ENCODE results near the gene MPZL2.

DNA sequence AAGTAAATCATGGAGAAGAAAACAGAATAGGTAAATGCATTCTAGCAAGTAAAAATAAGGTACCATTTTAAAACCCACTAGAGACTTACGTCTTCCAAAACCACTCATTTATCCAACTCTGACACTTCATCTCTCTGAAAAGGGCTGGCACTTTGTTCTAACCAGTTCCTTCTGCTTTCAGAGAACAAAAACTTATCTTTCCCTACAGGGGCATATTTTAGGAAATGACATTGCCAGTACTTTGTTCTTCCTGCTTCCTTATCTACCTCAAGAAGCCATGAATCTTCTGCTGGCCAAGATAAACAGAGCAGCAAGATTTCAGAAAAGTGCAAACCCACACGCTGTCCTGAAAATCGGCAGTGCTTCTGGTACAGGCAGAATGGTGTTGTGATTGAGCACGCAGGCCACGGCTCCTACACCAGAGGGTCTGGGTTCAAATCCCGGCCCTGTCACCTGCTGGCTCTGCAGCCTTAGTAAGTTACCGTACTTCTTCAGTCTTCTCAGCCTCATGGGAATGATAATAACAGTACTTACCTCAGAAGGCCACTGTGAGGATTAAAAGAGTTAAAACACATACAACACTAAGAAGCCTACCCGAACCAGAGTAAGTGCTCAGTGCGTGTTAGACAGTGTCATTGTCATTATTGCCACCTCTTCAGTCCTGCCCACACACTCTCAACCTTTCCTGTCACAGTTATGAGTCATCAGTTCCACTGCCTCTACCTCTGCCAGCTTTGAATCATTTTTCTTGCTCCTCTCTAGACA is 22.9 kb downstream of the MPZL2 start:
- TF ChIP-seq, protein P1, sequence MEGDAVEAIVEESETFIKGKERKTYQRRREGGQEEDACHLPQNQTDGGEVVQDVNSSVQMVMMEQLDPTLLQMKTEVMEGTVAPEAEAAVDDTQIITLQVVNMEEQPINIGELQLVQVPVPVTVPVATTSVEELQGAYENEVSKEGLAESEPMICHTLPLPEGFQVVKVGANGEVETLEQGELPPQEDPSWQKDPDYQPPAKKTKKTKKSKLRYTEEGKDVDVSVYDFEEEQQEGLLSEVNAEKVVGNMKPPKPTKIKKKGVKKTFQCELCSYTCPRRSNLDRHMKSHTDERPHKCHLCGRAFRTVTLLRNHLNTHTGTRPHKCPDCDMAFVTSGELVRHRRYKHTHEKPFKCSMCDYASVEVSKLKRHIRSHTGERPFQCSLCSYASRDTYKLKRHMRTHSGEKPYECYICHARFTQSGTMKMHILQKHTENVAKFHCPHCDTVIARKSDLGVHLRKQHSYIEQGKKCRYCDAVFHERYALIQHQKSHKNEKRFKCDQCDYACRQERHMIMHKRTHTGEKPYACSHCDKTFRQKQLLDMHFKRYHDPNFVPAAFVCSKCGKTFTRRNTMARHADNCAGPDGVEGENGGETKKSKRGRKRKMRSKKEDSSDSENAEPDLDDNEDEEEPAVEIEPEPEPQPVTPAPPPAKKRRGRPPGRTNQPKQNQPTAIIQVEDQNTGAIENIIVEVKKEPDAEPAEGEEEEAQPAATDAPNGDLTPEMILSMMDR (IDR thresholded peaks at IDR 0.05): no peak
- no peak for TF ChIP-seq POLR2A (IDR thresholded peaks at IDR 0.05)

Measured in adrenal gland (tissue), 5 donors.